ENCODE data around the gene RBM18.

Gene RBM18

DNA sequence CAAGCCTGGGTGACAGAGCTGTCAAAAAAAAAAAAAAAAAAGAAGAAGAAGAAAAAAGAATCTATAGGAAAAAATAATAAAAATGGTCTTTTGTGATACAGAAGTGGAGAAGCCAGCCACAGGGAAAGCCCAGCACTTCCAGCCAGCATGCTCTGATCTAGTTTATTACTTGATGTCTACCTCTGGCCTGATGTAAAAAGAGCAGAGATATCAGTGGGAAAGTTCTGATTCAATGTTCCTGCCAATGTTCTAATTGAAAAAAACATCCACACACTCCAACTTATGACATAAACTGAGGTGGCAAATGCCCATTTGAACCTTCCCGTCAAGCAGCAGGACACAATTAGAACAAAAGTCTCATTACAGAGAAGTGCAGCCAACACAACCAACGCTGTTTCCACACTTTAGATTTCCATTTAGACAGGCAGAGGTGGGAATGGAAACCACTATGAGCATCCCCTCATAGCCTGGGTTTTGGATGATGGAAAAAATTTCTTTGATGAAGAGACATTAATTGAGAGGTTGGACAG lies 5.7 kb downstream of the RBM18 start:
- Histone ChIP-seq H3K27ac (ENCODE audit: low read depth, low read length) (no peak overlapping the region), H3K4me1 (ENCODE audit: control insufficient read depth, insufficient read depth, low read length) (peaks cover 20% of the 10 kb centered on the region; the same call in 1 of the 2 replicates), H3K4me3 (ENCODE audit: low read depth, low read length) (no peak overlapping the region), H3K36me3 (ENCODE audit: control insufficient read depth, insufficient read depth, low read length) (peaks cover 30% of the 10 kb centered on the region), H3K9me3 (ENCODE audit: control insufficient read depth, insufficient read depth, low read length) (no peaks in the 10 kb centered on the region), H3K27me3 (ENCODE audit: control insufficient read depth, insufficient read depth, low read length) (no peaks in the 10 kb centered on the region), H3K9ac (ENCODE audit: low read depth, low read length) (no peak overlapping the region)

DNA sequence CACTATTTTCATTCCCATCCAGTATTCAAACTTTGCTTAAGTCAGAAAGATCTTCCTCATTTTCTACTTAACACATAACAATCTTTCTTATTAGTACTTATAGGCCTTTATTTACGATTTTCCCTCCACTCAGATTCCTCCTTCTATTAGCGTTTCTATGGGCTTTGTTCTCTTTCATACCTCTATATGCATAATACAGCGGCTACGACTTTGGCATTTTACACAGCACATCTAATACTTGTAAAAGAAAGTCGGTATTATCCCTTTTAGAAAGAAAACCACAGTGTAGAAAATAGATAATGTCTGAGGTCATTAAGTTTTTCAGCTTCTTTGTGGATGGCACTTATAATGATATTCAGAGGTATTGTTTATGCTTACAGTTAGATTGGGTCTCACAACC lies 8.4 kb downstream of the RBM18 start:
- peaks cover 31% of the 10 kb centered on the region for H3K36me3 ChIP-seq (ENCODE audit: control insufficient read depth, insufficient read depth, low read length)
- no peak overlapping the region for H3K27ac ChIP-seq (ENCODE audit: low read depth, low read length)
- H3K27me3 ChIP-seq (ENCODE audit: control insufficient read depth, insufficient read depth, low read length): no peaks in the 10 kb centered on the region
- H3K4me1 ChIP-seq (ENCODE audit: control insufficient read depth, insufficient read depth, low read length): peaks cover 34% of the 10 kb centered on the region; the same call in 1 of the 2 replicates
- no peak overlapping the region for H3K4me3 ChIP-seq (ENCODE audit: low read depth, low read length)
- H3K9me3 ChIP-seq (ENCODE audit: control insufficient read depth, insufficient read depth, low read length): no peaks in the 10 kb centered on the region
- no peak overlapping the region for H3K9ac ChIP-seq (ENCODE audit: low read depth, low read length)

DNA sequence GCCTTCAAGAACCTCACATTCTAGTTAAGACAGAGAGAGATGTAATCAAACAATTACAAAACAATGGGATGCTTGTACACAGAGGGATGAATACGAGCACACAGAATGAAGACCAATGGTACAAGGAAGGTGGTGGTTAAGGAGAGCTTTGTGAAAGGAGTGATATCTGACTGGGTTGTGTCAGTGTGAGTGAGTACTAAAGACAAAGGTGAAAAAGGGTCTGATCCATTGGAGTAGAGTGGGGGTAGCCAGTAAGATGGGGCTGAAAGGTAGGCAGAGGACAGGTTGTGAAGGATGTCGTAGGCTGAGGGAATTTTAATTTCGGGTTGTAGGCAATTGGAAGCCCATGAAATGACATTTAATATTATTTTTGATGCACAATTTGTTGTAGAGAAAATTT lies 9.9 kb downstream of the RBM18 start:
- Histone ChIP-seq H3K27me3 (ENCODE audit: control insufficient read depth, insufficient read depth, low read length) (no peaks in the 10 kb centered on the region), H3K4me3 (ENCODE audit: low read depth, low read length) (no peak overlapping the region), H3K9me3 (ENCODE audit: control insufficient read depth, insufficient read depth, low read length) (no peaks in the 10 kb centered on the region), H3K4me1 (ENCODE audit: control insufficient read depth, insufficient read depth, low read length) (peaks cover 34% of the 10 kb centered on the region; the same call in 1 of the 2 replicates), H3K9ac (ENCODE audit: low read depth, low read length) (no peak overlapping the region), H3K27ac (ENCODE audit: low read depth, low read length) (no peak overlapping the region), H3K36me3 (ENCODE audit: control insufficient read depth, insufficient read depth, low read length) (peaks cover 32% of the 10 kb centered on the region)

DNA sequence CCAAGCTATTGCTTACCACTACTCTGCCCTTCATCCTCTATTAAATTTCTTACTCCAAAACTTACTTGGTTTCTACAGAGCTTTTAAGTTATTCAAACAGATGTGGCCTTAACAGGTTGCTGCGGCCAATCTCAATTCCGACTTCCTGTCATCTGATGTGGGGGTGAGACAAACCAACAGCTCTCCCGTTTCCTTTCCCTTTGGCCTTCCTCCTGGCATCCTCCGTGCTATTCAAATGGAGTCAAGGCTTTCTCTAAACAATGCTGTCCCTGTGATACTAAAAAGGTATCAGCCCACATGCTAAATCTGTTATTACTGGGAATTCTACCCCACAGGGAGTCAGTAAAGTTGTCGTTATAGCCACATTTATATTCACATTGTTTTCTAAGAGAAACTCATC lies 11.8 kb downstream of the RBM18 start:
- Histone ChIP-seq H3K9ac (ENCODE audit: low read depth, low read length) (no peak overlapping the region), H3K4me3 (ENCODE audit: low read depth, low read length) (no peak overlapping the region), H3K27me3 (ENCODE audit: control insufficient read depth, insufficient read depth, low read length) (no peaks in the 10 kb centered on the region), H3K4me1 (ENCODE audit: control insufficient read depth, insufficient read depth, low read length) (peaks cover 34% of the 10 kb centered on the region; the same call in 1 of the 2 replicates), H3K36me3 (ENCODE audit: control insufficient read depth, insufficient read depth, low read length) (peaks cover 38% of the 10 kb centered on the region), H3K27ac (ENCODE audit: low read depth, low read length) (no peak overlapping the region), H3K9me3 (ENCODE audit: control insufficient read depth, insufficient read depth, low read length) (no peaks in the 10 kb centered on the region)

DNA sequence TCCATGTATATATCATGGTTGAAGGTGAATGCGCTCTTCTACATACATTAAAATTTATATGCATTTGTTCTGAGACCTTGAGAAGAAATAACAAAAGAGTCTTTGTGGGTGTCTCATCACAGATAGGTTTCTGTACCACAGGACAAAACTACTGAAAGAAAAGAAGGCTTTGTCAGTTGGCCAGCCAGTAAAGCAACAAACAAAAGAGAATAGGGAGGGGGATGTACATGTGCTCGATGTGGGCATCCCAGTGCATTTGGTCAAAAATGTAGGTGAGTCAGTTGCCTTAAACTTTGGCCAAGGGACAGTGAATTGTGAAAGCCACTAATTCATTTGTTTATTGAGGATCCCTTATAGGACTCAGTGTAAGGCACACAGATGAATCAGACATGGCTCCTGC lies 13.3 kb downstream of the RBM18 start:
- Histone ChIP-seq H3K4me3 (ENCODE audit: low read depth, low read length) (no peak overlapping the region), H3K27ac (ENCODE audit: low read depth, low read length) (no peak overlapping the region), H3K9ac (ENCODE audit: low read depth, low read length) (no peak overlapping the region), H3K4me1 (ENCODE audit: control insufficient read depth, insufficient read depth, low read length) (peaks cover 32% of the 10 kb centered on the region; the same call in 1 of the 2 replicates), H3K36me3 (ENCODE audit: control insufficient read depth, insufficient read depth, low read length) (peaks cover 52% of the 10 kb centered on the region), H3K27me3 (ENCODE audit: control insufficient read depth, insufficient read depth, low read length) (no peaks in the 10 kb centered on the region), H3K9me3 (ENCODE audit: control insufficient read depth, insufficient read depth, low read length) (no peaks in the 10 kb centered on the region)

DNA sequence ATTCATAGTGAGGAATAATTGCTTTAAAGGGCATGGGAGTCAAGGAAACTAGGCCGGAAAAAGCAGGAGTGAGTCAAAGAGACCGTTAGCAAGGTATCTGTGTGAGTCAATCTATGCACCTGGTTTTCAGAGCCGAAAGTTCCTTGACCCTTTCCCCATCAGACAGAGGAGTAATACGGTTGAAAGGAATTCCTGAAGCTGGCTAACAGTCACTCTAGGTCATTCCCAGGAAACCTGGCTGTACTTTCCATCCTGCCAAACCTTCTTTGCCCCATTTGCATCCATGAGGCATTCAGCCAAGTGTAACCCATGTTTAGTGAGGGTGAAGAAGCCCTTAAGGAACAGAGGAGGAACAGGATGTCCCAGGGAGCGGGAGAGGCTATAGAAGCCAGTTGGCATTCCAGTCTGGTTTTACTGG lies 16.2 kb downstream of the RBM18 start:
- Histone ChIP-seq H3K4me3 (ENCODE audit: low read depth, low read length) (no peak overlapping the region), H3K36me3 (ENCODE audit: control insufficient read depth, insufficient read depth, low read length) (peaks cover 74% of the 10 kb centered on the region), H3K4me1 (ENCODE audit: control insufficient read depth, insufficient read depth, low read length) (peaks cover 12% of the 10 kb centered on the region; the same call in 1 of the 2 replicates), H3K27ac (ENCODE audit: low read depth, low read length) (no peak overlapping the region), H3K27me3 (ENCODE audit: control insufficient read depth, insufficient read depth, low read length) (no peaks in the 10 kb centered on the region), H3K9ac (ENCODE audit: low read depth, low read length) (no peak overlapping the region; the same call in 1 of the 2 replicates), H3K9me3 (ENCODE audit: control insufficient read depth, insufficient read depth, low read length) (no peaks in the 10 kb centered on the region)

DNA sequence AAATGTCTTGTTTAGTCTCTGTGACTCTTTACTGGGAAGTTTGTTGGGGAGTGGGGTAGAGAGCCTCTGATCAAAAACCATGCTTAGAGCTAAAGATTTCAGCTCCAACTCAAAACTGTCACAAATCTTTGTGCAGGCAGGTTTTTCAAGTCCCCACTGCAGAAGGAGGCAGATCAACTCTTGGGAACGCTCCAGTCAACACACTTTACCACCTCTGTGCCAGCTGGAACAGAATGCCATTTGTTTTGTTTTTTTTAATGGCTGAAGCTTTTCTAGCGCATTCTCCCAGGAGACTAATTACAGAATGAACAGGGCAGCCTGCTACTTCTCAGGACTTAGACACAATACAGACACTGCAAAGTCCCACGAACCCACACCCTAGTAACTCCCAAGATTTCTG lies 18.0 kb downstream of the RBM18 start:
- Histone ChIP-seq H3K4me1 (ENCODE audit: control insufficient read depth, insufficient read depth, low read length) (no peaks in the 10 kb centered on the region), H3K36me3 (ENCODE audit: control insufficient read depth, insufficient read depth, low read length) (peaks cover 89% of the 10 kb centered on the region), H3K27ac (ENCODE audit: low read depth, low read length) (no peak overlapping the region), H3K9me3 (ENCODE audit: control insufficient read depth, insufficient read depth, low read length) (no peaks in the 10 kb centered on the region), H3K4me3 (ENCODE audit: low read depth, low read length) (no peak overlapping the region), H3K27me3 (ENCODE audit: control insufficient read depth, insufficient read depth, low read length) (no peaks in the 10 kb centered on the region), H3K9ac (ENCODE audit: low read depth, low read length) (no peak overlapping the region)

DNA sequence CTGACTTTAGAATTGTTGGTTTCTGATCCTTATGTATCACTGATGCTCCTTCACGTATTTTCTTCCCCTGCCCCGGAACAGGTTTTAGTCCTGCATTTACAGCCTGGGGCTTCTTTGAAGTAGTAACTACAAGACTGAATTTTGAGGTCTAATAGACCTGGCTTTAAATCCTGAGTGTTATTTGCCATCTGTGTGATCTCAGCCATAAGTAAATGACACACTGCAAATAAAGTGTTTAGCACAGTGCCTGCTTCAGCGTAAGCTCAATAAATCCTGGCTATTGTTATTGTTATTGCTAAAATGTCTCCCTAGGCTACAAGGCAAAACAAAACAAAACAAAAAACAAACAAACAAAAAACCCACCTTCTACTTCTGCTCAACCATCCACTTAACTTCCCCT lies 20.3 kb downstream of the RBM18 start:
- no peaks in the 10 kb centered on the region for H3K4me1 ChIP-seq (ENCODE audit: control insufficient read depth, insufficient read depth, low read length)
- no peaks in the 10 kb centered on the region for H3K9me3 ChIP-seq (ENCODE audit: control insufficient read depth, insufficient read depth, low read length)
- H3K36me3 ChIP-seq (ENCODE audit: control insufficient read depth, insufficient read depth, low read length): peaks cover 87% of the 10 kb centered on the region
- no peak overlapping the region for H3K27ac ChIP-seq (ENCODE audit: low read depth, low read length)
- H3K4me3 ChIP-seq (ENCODE audit: low read depth, low read length): no peak overlapping the region
- H3K27me3 ChIP-seq (ENCODE audit: control insufficient read depth, insufficient read depth, low read length): no peaks in the 10 kb centered on the region
- H3K9ac ChIP-seq (ENCODE audit: low read depth, low read length): no peak overlapping the region

DNA sequence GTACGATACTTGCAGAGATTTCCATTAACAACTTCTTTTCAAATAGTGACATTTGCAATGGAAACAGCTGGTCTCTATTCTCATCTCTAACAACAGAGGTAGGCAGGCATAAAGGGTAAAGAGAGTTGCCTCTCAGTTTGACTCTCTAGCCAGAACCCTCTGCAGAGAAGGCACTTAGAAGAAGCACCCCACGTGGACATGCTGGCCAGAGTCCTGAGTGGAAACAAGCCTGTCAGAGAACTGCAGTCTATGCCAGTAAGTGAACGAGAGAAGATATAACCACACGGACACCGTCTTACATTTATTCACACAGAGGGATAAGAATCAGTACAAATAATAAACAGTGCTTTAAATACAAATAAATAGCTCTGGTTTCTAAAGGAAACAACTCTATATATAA lies 24.9 kb downstream of the RBM18 start:
- no peaks in the 10 kb centered on the region for H3K27me3 ChIP-seq (ENCODE audit: control insufficient read depth, insufficient read depth, low read length)
- peaks cover 46% of the 10 kb centered on the region for H3K36me3 ChIP-seq (ENCODE audit: control insufficient read depth, insufficient read depth, low read length)

DNA sequence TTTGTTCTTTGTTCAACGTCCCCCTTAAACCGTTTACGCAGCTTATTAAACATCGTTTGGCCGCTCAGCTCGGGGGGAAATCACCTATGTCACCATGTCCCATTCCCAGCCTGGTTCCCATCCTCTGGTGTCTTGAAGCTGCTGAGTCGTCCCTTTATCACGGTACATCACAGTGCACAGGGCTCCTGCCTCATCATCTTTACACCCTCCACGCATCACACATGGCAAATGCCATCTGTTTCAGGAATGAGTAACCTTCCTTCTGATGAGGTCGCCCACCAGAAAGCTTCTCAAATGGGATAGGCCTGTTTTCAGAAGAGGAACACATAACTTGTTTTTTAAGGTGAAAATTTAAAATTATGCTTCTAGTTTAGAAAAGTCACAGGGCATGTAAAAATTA lies 28.0 kb downstream of the RBM18 start:
- Histone ChIP-seq H3K4me1 (ENCODE audit: control insufficient read depth, insufficient read depth, low read length) (0 out of 2 replicates have a peak, but pooled peaks cover 5% of the 10 kb centered on the region), H3K9ac (ENCODE audit: low read depth, low read length) (no peak overlapping the region), H3K9me3 (ENCODE audit: control insufficient read depth, insufficient read depth, low read length) (no peaks in the 10 kb centered on the region), H3K4me3 (ENCODE audit: low read depth, low read length) (no peak overlapping the region), H3K36me3 (ENCODE audit: control insufficient read depth, insufficient read depth, low read length) (peaks cover 17% of the 10 kb centered on the region), H3K27ac (ENCODE audit: low read depth, low read length) (no peak overlapping the region), H3K27me3 (ENCODE audit: control insufficient read depth, insufficient read depth, low read length) (peaks cover 8% of the 10 kb centered on the region)

More for the DNA sequence above, 24.9 kb downstream of the RBM18 start:
- Histone ChIP-seq H3K4me3 (ENCODE audit: low read depth, low read length) (no peak overlapping the region), H3K27ac (ENCODE audit: low read depth, low read length) (no peak overlapping the region), H3K9ac (ENCODE audit: low read depth, low read length) (no peak overlapping the region), H3K4me1 (ENCODE audit: control insufficient read depth, insufficient read depth, low read length) (no peaks in the 10 kb centered on the region), H3K9me3 (ENCODE audit: control insufficient read depth, insufficient read depth, low read length) (no peaks in the 10 kb centered on the region)

DNA sequence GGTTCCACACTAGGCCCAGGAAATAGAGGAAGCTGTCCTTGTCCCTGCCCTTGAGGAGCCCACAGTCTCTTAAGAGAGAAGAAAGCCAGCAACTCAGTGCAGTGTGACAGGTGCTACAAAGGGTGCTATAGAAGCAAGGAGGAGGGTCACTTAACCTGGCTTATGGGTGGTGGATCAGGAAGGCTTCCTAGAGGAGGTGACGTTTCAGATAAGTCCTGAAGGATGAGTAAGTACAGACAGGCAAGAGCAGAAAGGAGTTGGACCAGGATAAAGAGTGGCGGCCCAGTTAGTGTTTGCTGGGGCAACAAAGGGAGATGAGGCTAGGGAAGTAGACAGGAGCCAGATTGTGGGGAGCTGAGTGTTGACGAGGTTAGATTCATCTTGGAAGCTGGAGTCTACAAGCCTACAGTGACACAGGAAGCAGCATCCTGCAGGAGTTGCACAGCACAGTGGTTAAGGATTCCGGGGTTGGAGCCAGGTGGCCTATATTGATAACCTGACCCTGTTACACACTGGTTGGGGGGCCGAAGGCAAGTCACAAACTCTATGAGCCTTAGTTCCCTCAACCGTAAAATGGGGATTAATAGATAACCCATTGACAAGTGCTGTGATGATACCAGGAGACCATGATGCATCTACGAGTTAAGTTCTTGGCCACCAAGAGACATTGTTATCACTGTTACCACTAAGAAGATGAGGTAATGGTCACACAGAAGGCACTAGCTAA lies 30.5 kb downstream of the RBM18 start:
- Histone ChIP-seq H3K9me3 (ENCODE audit: control insufficient read depth, insufficient read depth, low read length) (no peaks in the 10 kb centered on the region), H3K4me3 (ENCODE audit: low read depth, low read length) (no peak overlapping the region), H3K4me1 (ENCODE audit: control insufficient read depth, insufficient read depth, low read length) (peaks cover 8% of the 10 kb centered on the region; the same call in 1 of the 2 replicates), H3K9ac (ENCODE audit: low read depth, low read length) (no peak overlapping the region), H3K27ac (ENCODE audit: low read depth, low read length) (no peak overlapping the region), H3K27me3 (ENCODE audit: control insufficient read depth, insufficient read depth, low read length) (peaks cover 33% of the 10 kb centered on the region), H3K36me3 (ENCODE audit: control insufficient read depth, insufficient read depth, low read length) (no peaks in the 10 kb centered on the region)
